Sigmoid colon (tissue), 7 donors: ENCODE data around the gene CALHM5. TPM values are rescaled to one million over a fixed set of nuclear protein-coding genes. Genes with fewer than 3 reads are reported as not detected.

Experiments used
- DNase-seq: peaks from one replicate; pipeline ENCODE4 v3.0.0-alpha.2; 2019
- H3K27ac ChIP-seq, 4 donors: fragments of 200-600 bp; sonication (generic); one replicate each; pipeline ENCODE4 v1.5.1; 2016 to 2019; ENCODE audit warnings: mild to moderate bottlenecking in 1 of 4
- H3K27me3 ChIP-seq, 3 donors: fragments of 200-600 bp; sonication (generic); one replicate each; pipeline ENCODE4 v1.5.1; 2019; ENCODE audit warnings: mild to moderate bottlenecking in 1 of 3
- H3K36me3 ChIP-seq, 4 donors: fragments of 200-600 bp; sonication (generic); one replicate each; pipeline ENCODE4 v1.5.1; 2016 to 2019
- H3K4me1 ChIP-seq, 4 donors: fragments of 200-600 bp; sonication (generic); one replicate each; pipeline ENCODE4 v1.5.1; 2017 to 2019
- H3K4me3 ChIP-seq, 4 donors: fragments of 200-600 bp; sonication (generic); one replicate each; pipeline ENCODE4 v1.5.1; 2017 to 2019; ENCODE audit warnings: mild to moderate bottlenecking in 2 of 4, moderate library complexity in 1 of 4
- H3K9me3 ChIP-seq, 4 donors: fragments of 200-600 bp in 3 of 4; sonication (generic) in 3 of 4; one replicate each; pipeline versions ENCODE4 v1.5.1 to v1.6.1; 2013 to 2019
- EP300 ChIP-seq, 4 donors: sonication (generic); formaldehyde crosslinking; IDR thresholded peaks; one replicate each; pipeline ENCODE4 v1.6.1; 2017; ENCODE audit warnings: antibody characterized with exemption in 4 of 4
- POLR2A ChIP-seq, 2 donors: fragments of 450-650 bp; IDR thresholded peaks; one replicate each; pipeline ENCODE4 v1.6.1; 2016; ENCODE audit warnings: antibody characterized with exemption in 2 of 2, mild to moderate bottlenecking in 2 of 2, moderate library complexity in 2 of 2
- POLR2AphosphoS5 ChIP-seq, 4 donors: sonication (generic); formaldehyde crosslinking; IDR thresholded peaks; one replicate each; pipeline ENCODE4 v1.6.1; 2017; ENCODE audit warnings: antibody characterized with exemption in 4 of 4
- WGBS, 2 donors: extraction: QIAGEN DNeasy Blood & Tissue Kit; methylation state at CpG; one replicate each; pipeline ENCODE4 v1.1.7; 2013; 5-methylcytosine and 5-hydroxymethylcytosine counted together
- intact Hi-C: fragments of 100-400 bp; cut with DNase I; formaldehyde crosslinking; loops from one replicate; pipeline ENCODE4 v1.15.1; 2023
- polyA plus RNA-seq, 3 donors: library from polyadenylated mRNA; stranded (reverse); fragments of 200-250 nt; gene quantifications; one replicate each; pipeline ENCODE4 v1.2.3, GENCODE V29; 2013
- total RNA-seq, 4 donors: library from RNA; depleted of rRNA; stranded (reverse); fragments of >200 nt; gene quantifications; one replicate each; pipeline ENCODE4 v1.1.0, GENCODE V29; 2016
- TF ChIP-seq, protein P1 (sequence below), 4 experiments: fragments of 450-650 bp in 3 of 4; fragments of 200-600 bp in 1 of 4; IDR thresholded peaks; one replicate each; pipeline ENCODE4 v1.5.1; 2016 to 2019; ENCODE audit warnings: antibody characterized with exemption in 4 of 4, mild to moderate bottlenecking in 3 of 4, moderate library complexity in 2 of 4
- donor health status: healthy with polysubstance abuse.
- donor health status: Bipolar disorder and iron deficiency.
- donor health status: healthy.

The CALHM5 gene
- total and polyA plus RNA-seq, 7 donors, result 0.23 to 2.5 (median 1.5) TPM

GRCh38 chr6:116529466-116530290 lies 18.2 kb downstream of the CALHM5 start:
- intact Hi-C loops, result loop anchor here (5.0 to 10.0 kb wide), 2 partner anchors 115 to 242 kb away; no protein-coding TSS in a partner anchor
- WGBS, 2 donors, result 80 to 82% methylated on average over 3 of the region's 3 CpGs
- Histone ChIP-seq H3K4me1 (no peaks in the 10 kb centered on the region), H3K27me3 (no peaks in the 10 kb centered on the region), H3K36me3 (no peaks in the 10 kb centered on the region), H3K27ac (no peak overlapping the region), H3K4me3 (no peak overlapping the region), H3K9me3 (no peaks in the 10 kb centered on the region)
- DNase-seq, result no peak
- TF ChIP-seq POLR2AphosphoS5 (IDR thresholded peaks at IDR 0.05) (no peak), EP300 (IDR thresholded peaks at IDR 0.05) (no peak), POLR2A (IDR thresholded peaks at IDR 0.05) (no peak)
- TF ChIP-seq, protein P1, sequence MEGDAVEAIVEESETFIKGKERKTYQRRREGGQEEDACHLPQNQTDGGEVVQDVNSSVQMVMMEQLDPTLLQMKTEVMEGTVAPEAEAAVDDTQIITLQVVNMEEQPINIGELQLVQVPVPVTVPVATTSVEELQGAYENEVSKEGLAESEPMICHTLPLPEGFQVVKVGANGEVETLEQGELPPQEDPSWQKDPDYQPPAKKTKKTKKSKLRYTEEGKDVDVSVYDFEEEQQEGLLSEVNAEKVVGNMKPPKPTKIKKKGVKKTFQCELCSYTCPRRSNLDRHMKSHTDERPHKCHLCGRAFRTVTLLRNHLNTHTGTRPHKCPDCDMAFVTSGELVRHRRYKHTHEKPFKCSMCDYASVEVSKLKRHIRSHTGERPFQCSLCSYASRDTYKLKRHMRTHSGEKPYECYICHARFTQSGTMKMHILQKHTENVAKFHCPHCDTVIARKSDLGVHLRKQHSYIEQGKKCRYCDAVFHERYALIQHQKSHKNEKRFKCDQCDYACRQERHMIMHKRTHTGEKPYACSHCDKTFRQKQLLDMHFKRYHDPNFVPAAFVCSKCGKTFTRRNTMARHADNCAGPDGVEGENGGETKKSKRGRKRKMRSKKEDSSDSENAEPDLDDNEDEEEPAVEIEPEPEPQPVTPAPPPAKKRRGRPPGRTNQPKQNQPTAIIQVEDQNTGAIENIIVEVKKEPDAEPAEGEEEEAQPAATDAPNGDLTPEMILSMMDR (IDR thresholded peaks at IDR 0.05), result no peak

GRCh38 chr6:116530436-116530835 lies 19.0 kb downstream of the CALHM5 start:
- Histone ChIP-seq H3K4me3 (no peak overlapping the region), H3K4me1 (no peaks in the 10 kb centered on the region), H3K27ac (no peak overlapping the region), H3K36me3 (no peaks in the 10 kb centered on the region), H3K27me3 (no peaks in the 10 kb centered on the region), H3K9me3 (no peaks in the 10 kb centered on the region)
- TF ChIP-seq POLR2A (IDR thresholded peaks at IDR 0.05), result no peak
- no peak for TF ChIP-seq EP300 (IDR thresholded peaks at IDR 0.05)
- intact Hi-C loops, result loop anchor here (5.0 to 10.0 kb wide), 2 partner anchors 114 to 243 kb away; no protein-coding TSS in a partner anchor
- DNase-seq, result no peak
- 17 to 60% methylated on average over 2 of the region's 2 CpGs for WGBS, 2 donors

DNA sequence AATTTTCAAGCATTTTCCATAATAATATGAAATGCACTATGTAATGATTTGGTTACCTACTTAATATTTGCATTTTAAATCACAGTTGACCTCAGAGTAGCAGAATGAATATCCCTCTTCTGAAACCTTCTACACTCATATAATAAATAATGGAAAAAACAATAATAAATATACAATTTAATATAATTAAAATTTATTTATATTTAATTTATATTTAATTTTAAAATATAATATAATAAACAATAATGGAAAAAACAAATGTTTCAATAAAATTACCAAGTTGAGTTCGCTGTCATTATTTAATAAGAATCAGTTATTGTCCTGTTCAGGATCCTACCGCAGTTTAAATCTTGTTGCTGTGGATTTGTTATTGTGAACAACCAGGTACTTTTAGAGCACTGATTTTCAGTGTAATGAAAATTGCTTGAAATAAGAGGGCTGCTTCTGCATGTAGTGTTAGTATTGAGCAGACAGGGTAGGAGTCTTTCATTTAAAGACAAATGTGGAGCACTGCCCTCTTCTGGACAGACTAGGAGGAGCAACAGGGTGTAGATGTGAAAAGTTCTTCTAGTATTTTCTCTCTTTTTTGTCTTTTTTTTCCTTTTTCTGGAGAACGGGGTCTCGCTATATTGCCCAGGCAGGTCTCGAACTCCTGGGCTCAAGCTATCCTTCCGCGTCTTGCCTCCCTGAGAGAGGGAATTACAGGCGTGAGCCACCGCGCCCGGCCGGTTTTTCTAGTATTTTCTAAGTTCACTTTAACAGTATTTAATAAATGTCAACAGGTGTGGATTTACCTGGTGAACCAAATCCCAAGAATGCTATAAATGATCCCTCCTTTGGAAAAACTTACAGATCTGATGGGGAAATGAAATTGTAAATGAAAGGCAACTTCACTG lies 20.5 kb downstream of the CALHM5 start:
- H3K4me3 ChIP-seq, result no peak overlapping the region
- no peaks in the 10 kb centered on the region for H3K36me3 ChIP-seq
- 48 to 84% methylated on average over 12 of the region's 12 CpGs for WGBS, 2 donors
- TF ChIP-seq, protein P1 (IDR thresholded peaks at IDR 0.05), result peak; percentile 35 to 73 (median 66)
- TF ChIP-seq EP300 (IDR thresholded peaks at IDR 0.05), result no peak
- no peak for TF ChIP-seq POLR2A (IDR thresholded peaks at IDR 0.05)
- TF ChIP-seq POLR2AphosphoS5 (IDR thresholded peaks at IDR 0.05), result no peak
- intact Hi-C loops, result loop anchor here (5.0 to 10.0 kb wide), 2 partner anchors 113 to 245 kb away; no protein-coding TSS in a partner anchor
- H3K27ac ChIP-seq, result no peak overlapping the region
- no peaks in the 10 kb centered on the region for H3K27me3 ChIP-seq
- no peak for DNase-seq
- H3K4me1 ChIP-seq, result no peaks in the 10 kb centered on the region
- no peaks in the 10 kb centered on the region for H3K9me3 ChIP-seq

DNA sequence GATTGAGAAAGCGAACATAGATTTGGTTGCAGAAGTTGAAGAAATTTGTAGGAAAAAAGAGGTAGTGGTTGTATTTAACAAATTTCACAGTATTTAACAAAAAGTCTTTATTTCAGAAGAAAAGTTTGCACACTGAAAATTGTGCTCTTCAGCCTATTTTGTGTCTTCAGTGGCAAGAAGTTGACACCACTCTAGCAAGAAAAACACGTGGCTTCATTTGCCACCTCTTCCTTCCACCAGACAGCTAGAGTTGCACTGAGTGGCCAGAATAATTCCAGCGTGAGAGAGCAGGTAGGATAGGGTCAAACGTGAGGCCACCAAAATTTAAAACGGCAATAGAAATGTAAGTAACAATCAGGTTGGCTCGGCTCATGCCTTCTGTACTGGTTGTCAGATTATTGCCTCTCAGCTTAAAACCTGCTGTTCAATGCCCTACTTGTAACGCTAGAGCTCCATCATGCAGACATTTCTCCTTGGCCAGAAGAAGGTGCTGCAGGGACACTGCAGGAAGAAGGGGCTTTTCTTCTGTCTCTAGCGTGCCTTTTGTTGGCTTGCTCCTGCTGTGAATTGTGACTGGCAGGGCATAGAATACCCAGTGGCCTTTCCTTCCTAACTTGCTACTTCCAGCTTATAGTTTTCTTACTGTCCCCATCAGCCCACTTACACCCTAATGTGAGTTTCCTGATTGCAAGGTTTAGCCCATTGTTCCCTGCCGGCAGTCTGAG lies 22.0 kb downstream of the CALHM5 start:
- TF ChIP-seq POLR2A (IDR thresholded peaks at IDR 0.05) (no peak), POLR2AphosphoS5 (IDR thresholded peaks at IDR 0.05) (no peak), EP300 (IDR thresholded peaks at IDR 0.05) (no peak)
- TF ChIP-seq, protein P1 (IDR thresholded peaks at IDR 0.05), result no peak

More for the DNA sequence above, 22.0 kb downstream of the CALHM5 start:
- H3K27me3 ChIP-seq, result no peaks in the 10 kb centered on the region
- no peaks in the 10 kb centered on the region for H3K9me3 ChIP-seq
- H3K4me1 ChIP-seq, result no peaks in the 10 kb centered on the region
- intact Hi-C loops, result loop anchor here (5.0 to 10.0 kb wide), 2 partner anchors 111 to 246 kb away; no protein-coding TSS in a partner anchor
- H3K27ac ChIP-seq, result no peak overlapping the region
- H3K36me3 ChIP-seq, result no peaks in the 10 kb centered on the region
- no peak for DNase-seq
- H3K4me3 ChIP-seq, result no peak overlapping the region
- WGBS, 2 donors, result 66 to 82% methylated on average over 9 of the region's 9 CpGs
